B cell (primary cell): ENCODE measurements around the gene CHPF2. TPM values are rescaled to one million over a fixed set of nuclear protein-coding genes. Genes with fewer than 3 reads are reported as not detected.

Source experiments
- ATAC-seq: fragments of 200-7000 bp; cut with Tn5 transposase; one replicate; pipeline ENCODE4 v1.10.0; 2021; ENCODE audit warnings: low read depth, mild to moderate bottlenecking, moderate number of reproducible peaks, moderate library complexity
- CTCF ChIA-PET: fragments of 350-600 bp; sonication (Branson Sonifier 250); formaldehyde crosslinking; loops from one replicate; lab custom pipeline; 2021; ENCODE audit warnings: antibody characterized with exemption, inconsistent platforms; lab: Charles Lee
- POLR2A ChIA-PET: fragments of 350-600 bp; sonication (Branson Sonifier 250); formaldehyde crosslinking; loops from one replicate; lab custom pipeline; 2021; ENCODE audit warnings: antibody characterized with exemption; lab: Charles Lee
- DNase-seq: peaks from one replicate; pipeline ENCODE4 v3.0.0; 2013
- H2AFZ ChIP-seq: 2 replicates; pipeline ENCODE4 v1.6.1; 2012; ENCODE audit warnings: mild to moderate bottlenecking, low read depth, low read length; ENCODE audit not compliant: insufficient read depth, poor library complexity, severe bottlenecking
- H3K27ac ChIP-seq, 2 donors: 1 replicate in 1 of 2; 2 replicates in 1 of 2; pipeline ENCODE4 v1.5.1; 2012 to 2013; ENCODE audit warnings: low read length in 2 of 2, mild to moderate bottlenecking in 2 of 2, moderate library complexity in 1 of 2
- H3K27me3 ChIP-seq, 4 experiments: fragments of 200-600 bp in 1 of 4; sonication (generic) in 1 of 4; replicated peaks in 1 of 4; 1 replicate in 2 of 4; 2 replicates in 2 of 4; pipeline versions ENCODE4 v1.6.1 to v1.7.0; 2013 to 2016; ENCODE audit warnings: low read length in 3 of 4, mild to moderate bottlenecking in 2 of 4, mixed read lengths in 1 of 4, moderate library complexity in 1 of 4; ENCODE audit not compliant: insufficient read depth in 4 of 4, control insufficient read depth in 3 of 4; ENCODE audit errors: control extremely low read depth in 1 of 4
- H3K36me3 ChIP-seq, 2 experiments: replicated peaks in 1 of 2; 1 replicate in 1 of 2; 2 replicates in 1 of 2; pipeline versions ENCODE4 v1.6.1 to v1.7.1; 2013; ENCODE audit warnings: low read length in 1 of 2; ENCODE audit not compliant: insufficient read depth in 2 of 2, control insufficient read depth in 1 of 2; ENCODE audit errors: control extremely low read depth in 1 of 2, extremely low read depth in 1 of 2
- H3K4me1 ChIP-seq, 2 donors: fragments of 200-600 bp in 1 of 2; sonication (generic) in 1 of 2; 1 replicate in 1 of 2; 2 replicates in 1 of 2; pipeline versions ENCODE4 v1.5.1 to v1.6.1; 2013 to 2017; ENCODE audit warnings: low read length in 2 of 2; ENCODE audit not compliant: control insufficient read depth in 2 of 2, insufficient read depth in 2 of 2
- H3K4me2 ChIP-seq: replicated peaks from 2 replicates; pipeline ENCODE3; 2012; ENCODE audit warnings: mild to moderate bottlenecking, low read depth, low read length; ENCODE audit not compliant: poor library complexity, severe bottlenecking
- H3K4me3 ChIP-seq, 5 experiments: fragments of 200-600 bp in 1 of 5; sonication (generic) in 1 of 5; 1 replicate in 3 of 5; 2 replicates in 2 of 5; pipeline versions ENCODE4 v1.5.1 to v1.7.0; 2011 to 2016; ENCODE audit warnings: low read length in 4 of 5, mild to moderate bottlenecking in 4 of 5, low read depth in 2 of 5, control low read depth in 1 of 5, moderate library complexity in 1 of 5; ENCODE audit not compliant: insufficient read depth in 1 of 5; ENCODE audit errors: control extremely low read depth in 1 of 5, extremely low read depth in 1 of 5
- H3K79me2 ChIP-seq: fragments of 200-600 bp; sonication (generic); one replicate; pipeline ENCODE4 v1.6.0; 2016; ENCODE audit warnings: low read length; ENCODE audit not compliant: control insufficient read depth, insufficient read depth
- H3K9ac ChIP-seq: fragments of 200-600 bp; sonication (generic); 2 replicates; pipeline ENCODE4 v1.6.1; 2017; ENCODE audit warnings: mild to moderate bottlenecking, low read length, moderate library complexity
- H3K9me3 ChIP-seq, 3 donors: one replicate each; pipeline versions ENCODE4 v1.6.1 to v1.7.1; 2013; ENCODE audit warnings: low read length in 2 of 3; ENCODE audit not compliant: control insufficient read depth in 2 of 3, insufficient read depth in 1 of 3; ENCODE audit errors: control extremely low read depth in 1 of 3
- H4K20me1 ChIP-seq: 2 replicates; pipeline ENCODE4 v1.6.0; 2012; ENCODE audit warnings: mild to moderate bottlenecking, low read length; ENCODE audit not compliant: insufficient read depth, control insufficient read depth, poor library complexity, severe bottlenecking
- H3K27ac Mint-ChIP-seq: one replicate; pipeline ENCODE4 v1.8.0; 2021; ENCODE audit warnings: mixed read lengths
- H3K27me3 Mint-ChIP-seq: one replicate; pipeline ENCODE4 v1.8.0; 2021; ENCODE audit warnings: mixed read lengths
- H3K4me1 Mint-ChIP-seq: one replicate; pipeline ENCODE4 v1.8.0; 2021; ENCODE audit warnings: mixed read lengths
- H3K4me3 Mint-ChIP-seq: one replicate; pipeline ENCODE4 v1.8.0; 2021; ENCODE audit warnings: mixed read lengths
- H3K9me3 Mint-ChIP-seq: one replicate; pipeline ENCODE4 v1.8.0; 2022; ENCODE audit warnings: mixed read lengths; ENCODE audit not compliant: insufficient read depth
- EZH2 ChIP-seq: IDR thresholded peaks from 2 replicates; pipeline ENCODE4 v1.6.1; 2012; ENCODE audit warnings: borderline replicate concordance, low read depth, mild to moderate bottlenecking, moderate library complexity, low read length; ENCODE audit not compliant: insufficient read depth, poor library complexity, severe bottlenecking
- WGBS: methylation state at CpG from one replicate; pipeline ENCODE4 v1.1.5; 2013; ENCODE audit warnings: missing lambda C conversion rate; ENCODE audit not compliant: insufficient coverage; 5-methylcytosine and 5-hydroxymethylcytosine counted together
- intact Hi-C: fragments of 100-400 bp; cut with micrococcal nuclease; formaldehyde crosslinking; loops from one replicate; pipeline ENCODE4 v1.10.0; 2022
- polyA plus RNA-seq: library from polyadenylated mRNA; depleted of rRNA; stranded (reverse); fragments of >200 nt; gene quantifications from 2 replicates; pipeline ENCODE4 v1.2.3, GENCODE V29; 2012
- total RNA-seq, 2 donors: library from RNA; stranded (reverse); fragments of 120-200 nt in 1 of 2; gene quantifications; 1 replicate in 1 of 2; 2 replicates in 1 of 2; pipeline versions ENCODE4 v1.2.3 to v1.2.4, GENCODE V29; 2013 to 2022
- TF ChIP-seq, protein P1 (sequence below): fragments of 200-600 bp; IDR thresholded peaks from one replicate; pipeline ENCODE4 v1.8.0; 2022; ENCODE audit warnings: antibody characterized with exemption, mild to moderate bottlenecking

CHPF2 gene
- total and polyA plus RNA-seq, 2 donors (not counting 1 experiment from before 2014, with no cell fraction given), result 39.4 to 39.9 TPM

GRCh38 chr7:151250181-151251132 lies 18.2 kb downstream of the CHPF2 start:
- H3K4me1 ChIP-seq, result peaks cover 27 to 36% of the 10 kb centered on the region in 2 donors
- no peak for DNase-seq
- intact Hi-C loops, result no loop called here
- Mint-ChIP-seq H3K27me3 (peaks cover 49% of the 10 kb centered on the region), H3K27ac (peak overlapping the region; percentile 37), H3K9me3 (no peaks in the 10 kb centered on the region), H3K4me1 (peaks cover 37% of the 10 kb centered on the region), H3K4me3 (peak overlapping the region; percentile 70)
- H3K27ac ChIP-seq, result no peak overlapping the region
- H2AFZ ChIP-seq, result no peak overlapping the region
- H3K4me3 ChIP-seq, result no peak overlapping the region
- H3K9ac ChIP-seq, result no peak overlapping the region
- no peak overlapping the region for H3K4me2 ChIP-seq
- H3K36me3 ChIP-seq, result no peaks in the 10 kb centered on the region
- no peak for ATAC-seq
- peaks cover 0 to 65% (median 27%) of the 10 kb centered on the region in 4 experiments for H3K27me3 ChIP-seq
- ChIA-PET CTCF (no interaction called here), POLR2A (interaction anchor here (0.5 kb wide), 1 partner anchor 23 kb away, joined by 3 read pairs; the partner anchor contains the start of gene ABCF2)
- TF ChIP-seq, protein P1, sequence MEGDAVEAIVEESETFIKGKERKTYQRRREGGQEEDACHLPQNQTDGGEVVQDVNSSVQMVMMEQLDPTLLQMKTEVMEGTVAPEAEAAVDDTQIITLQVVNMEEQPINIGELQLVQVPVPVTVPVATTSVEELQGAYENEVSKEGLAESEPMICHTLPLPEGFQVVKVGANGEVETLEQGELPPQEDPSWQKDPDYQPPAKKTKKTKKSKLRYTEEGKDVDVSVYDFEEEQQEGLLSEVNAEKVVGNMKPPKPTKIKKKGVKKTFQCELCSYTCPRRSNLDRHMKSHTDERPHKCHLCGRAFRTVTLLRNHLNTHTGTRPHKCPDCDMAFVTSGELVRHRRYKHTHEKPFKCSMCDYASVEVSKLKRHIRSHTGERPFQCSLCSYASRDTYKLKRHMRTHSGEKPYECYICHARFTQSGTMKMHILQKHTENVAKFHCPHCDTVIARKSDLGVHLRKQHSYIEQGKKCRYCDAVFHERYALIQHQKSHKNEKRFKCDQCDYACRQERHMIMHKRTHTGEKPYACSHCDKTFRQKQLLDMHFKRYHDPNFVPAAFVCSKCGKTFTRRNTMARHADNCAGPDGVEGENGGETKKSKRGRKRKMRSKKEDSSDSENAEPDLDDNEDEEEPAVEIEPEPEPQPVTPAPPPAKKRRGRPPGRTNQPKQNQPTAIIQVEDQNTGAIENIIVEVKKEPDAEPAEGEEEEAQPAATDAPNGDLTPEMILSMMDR, result no peak
- TF ChIP-seq EZH2, result no peak
- H3K9me3 ChIP-seq, result peaks cover 0 to 10% (median 0%) of the 10 kb centered on the region in 3 donors
- no peaks in the 10 kb centered on the region for H3K79me2 ChIP-seq
- H4K20me1 ChIP-seq, result no peaks in the 10 kb centered on the region
- WGBS, result 66% methylated on average over 6 of the region's 7 CpGs

GRCh38 chr7:151251328-151251688 lies 19.0 kb downstream of the CHPF2 start:
- Histone ChIP-seq H3K9me3 (peaks cover 0 to 7% (median 0%) of the 10 kb centered on the region in 3 donors), H3K4me3 (peak overlapping the region in 2 of 5 experiments; percentile 44 to 47), H3K27me3 (peaks cover 0 to 58% (median 23%) of the 10 kb centered on the region in 4 experiments), H3K9ac (peak overlapping the region; percentile 48), H3K4me2 (peak overlapping the region; percentile 87), H2AFZ (peak overlapping the region; percentile 70), H3K4me1 (peaks cover 23 to 30% of the 10 kb centered on the region in 2 donors), H3K36me3 (no peaks in the 10 kb centered on the region), H3K79me2 (no peaks in the 10 kb centered on the region), H4K20me1 (no peaks in the 10 kb centered on the region), H3K27ac (no peak overlapping the region)
- H3K27me3 Mint-ChIP-seq, result peaks cover 53% of the 10 kb centered on the region
- DNase-seq (no peak), ATAC-seq (no peak)
- peaks cover 31% of the 10 kb centered on the region for H3K4me1 Mint-ChIP-seq
- no peaks in the 10 kb centered on the region for H3K9me3 Mint-ChIP-seq
- peak overlapping the region; percentile 70 for H3K4me3 Mint-ChIP-seq
- TF ChIP-seq, protein P1, result no peak
- TF ChIP-seq EZH2, result no peak
- ChIA-PET POLR2A (interaction anchor here (0.6 kb wide), 1 partner anchor 24 kb away, joined by 3 read pairs; the partner anchor contains the start of gene ABCF2), CTCF (interaction anchor here (2.0 kb wide), 1 partner anchor 8 kb away, joined by 8 read pairs; no protein-coding TSS in a partner anchor)
- no peak overlapping the region for H3K27ac Mint-ChIP-seq
- intact Hi-C loops, result no loop called here
- WGBS, result 13% methylated on average over 19 of the region's 19 CpGs
